Progenitor cell of endocrine pancreas (in vitro differentiated cells): ENCODE results near the gene DIP2C. TPM values are rescaled to one million over a fixed set of nuclear protein-coding genes. Genes with fewer than 3 reads are reported as not detected.

ENCODE experiments used
- DNase-seq: peaks from one replicate; pipeline ENCODE4 v3.0.0; 2021; ENCODE audit warnings: low spot score; ENCODE audit not compliant: unreplicated experiment
- H3K27ac Mint-ChIP-seq: 2 replicates; pipeline ENCODE4 v1.8.0; 2021; ENCODE audit warnings: mild to moderate bottlenecking, moderate library complexity, mixed read lengths
- H3K27me3 Mint-ChIP-seq: 2 replicates; pipeline ENCODE4 v1.8.0; 2021; ENCODE audit warnings: mixed read lengths
- H3K36me3 Mint-ChIP-seq: 2 replicates; pipeline ENCODE4 v1.8.0; 2022; ENCODE audit warnings: mixed read lengths; ENCODE audit not compliant: insufficient read depth
- H3K4me1 Mint-ChIP-seq: 2 replicates; pipeline ENCODE4 v1.8.0; 2021; ENCODE audit warnings: low read depth, mixed read lengths
- H3K4me3 Mint-ChIP-seq: 2 replicates; pipeline ENCODE4 v1.8.0; 2021; ENCODE audit warnings: low read depth, mild to moderate bottlenecking, moderate library complexity, mixed read lengths
- H3K9me3 Mint-ChIP-seq: 2 replicates; pipeline ENCODE4 v1.8.0; 2021; ENCODE audit warnings: low read depth, mixed read lengths
- total RNA-seq: library from RNA; stranded (reverse); gene quantifications from 2 replicates; pipeline ENCODE4 v1.2.1, GENCODE V29; 2021
- TF ChIP-seq, protein P1 (sequence below): fragments of 200-600 bp; sonication (generic); IDR thresholded peaks from one replicate; pipeline ENCODE4 v1.5.0; 2021; ENCODE audit warnings: antibody characterized with exemption, mild to moderate bottlenecking; ENCODE audit not compliant: unreplicated experiment

The DIP2C gene
- total RNA-seq, 1 donor from 2014 or later, result 27.2 TPM

DNA sequence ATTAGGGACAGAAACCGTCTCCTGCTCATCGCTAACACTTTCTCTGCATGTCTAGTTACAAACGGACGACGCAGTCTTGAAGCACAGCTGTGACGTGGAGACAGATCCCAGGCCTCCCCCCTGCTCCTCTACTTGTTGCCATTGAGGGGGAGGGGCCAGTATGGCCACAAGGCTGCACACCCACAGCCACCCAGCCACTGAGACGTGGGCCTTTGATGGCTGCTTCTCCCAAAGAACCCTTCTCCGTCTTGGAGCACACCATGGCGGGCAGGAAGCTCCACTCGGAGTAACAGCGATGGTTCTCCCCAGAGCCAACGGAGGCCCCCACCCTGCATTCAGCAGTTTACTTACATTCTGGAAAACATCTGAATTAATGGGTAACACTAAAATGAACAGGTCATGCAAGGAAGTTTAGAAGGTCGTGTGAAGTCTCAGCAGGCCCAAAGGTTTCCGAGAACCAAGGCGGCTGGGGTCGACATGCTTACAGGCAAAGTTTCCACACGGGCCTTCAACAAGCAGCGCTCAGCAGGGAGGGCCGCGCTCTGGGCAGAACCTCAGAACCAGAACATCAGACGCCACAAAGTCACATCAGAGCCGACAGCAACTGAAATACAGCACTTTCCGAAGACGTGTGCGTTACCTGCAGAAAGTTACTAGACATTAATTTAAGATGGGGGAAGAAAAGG lies 169.6 kb downstream of the DIP2C start:
- Mint-ChIP-seq H3K4me1 (peaks cover 38% of the 10 kb centered on the region), H3K27me3 (no peaks in the 10 kb centered on the region), H3K4me3 (no peak overlapping the region), H3K36me3 (no peaks in the 10 kb centered on the region), H3K9me3 (no peaks in the 10 kb centered on the region), H3K27ac (no peak overlapping the region)
- TF ChIP-seq, protein P1, sequence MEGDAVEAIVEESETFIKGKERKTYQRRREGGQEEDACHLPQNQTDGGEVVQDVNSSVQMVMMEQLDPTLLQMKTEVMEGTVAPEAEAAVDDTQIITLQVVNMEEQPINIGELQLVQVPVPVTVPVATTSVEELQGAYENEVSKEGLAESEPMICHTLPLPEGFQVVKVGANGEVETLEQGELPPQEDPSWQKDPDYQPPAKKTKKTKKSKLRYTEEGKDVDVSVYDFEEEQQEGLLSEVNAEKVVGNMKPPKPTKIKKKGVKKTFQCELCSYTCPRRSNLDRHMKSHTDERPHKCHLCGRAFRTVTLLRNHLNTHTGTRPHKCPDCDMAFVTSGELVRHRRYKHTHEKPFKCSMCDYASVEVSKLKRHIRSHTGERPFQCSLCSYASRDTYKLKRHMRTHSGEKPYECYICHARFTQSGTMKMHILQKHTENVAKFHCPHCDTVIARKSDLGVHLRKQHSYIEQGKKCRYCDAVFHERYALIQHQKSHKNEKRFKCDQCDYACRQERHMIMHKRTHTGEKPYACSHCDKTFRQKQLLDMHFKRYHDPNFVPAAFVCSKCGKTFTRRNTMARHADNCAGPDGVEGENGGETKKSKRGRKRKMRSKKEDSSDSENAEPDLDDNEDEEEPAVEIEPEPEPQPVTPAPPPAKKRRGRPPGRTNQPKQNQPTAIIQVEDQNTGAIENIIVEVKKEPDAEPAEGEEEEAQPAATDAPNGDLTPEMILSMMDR, result no peak
- no peak for DNase-seq

DNA sequence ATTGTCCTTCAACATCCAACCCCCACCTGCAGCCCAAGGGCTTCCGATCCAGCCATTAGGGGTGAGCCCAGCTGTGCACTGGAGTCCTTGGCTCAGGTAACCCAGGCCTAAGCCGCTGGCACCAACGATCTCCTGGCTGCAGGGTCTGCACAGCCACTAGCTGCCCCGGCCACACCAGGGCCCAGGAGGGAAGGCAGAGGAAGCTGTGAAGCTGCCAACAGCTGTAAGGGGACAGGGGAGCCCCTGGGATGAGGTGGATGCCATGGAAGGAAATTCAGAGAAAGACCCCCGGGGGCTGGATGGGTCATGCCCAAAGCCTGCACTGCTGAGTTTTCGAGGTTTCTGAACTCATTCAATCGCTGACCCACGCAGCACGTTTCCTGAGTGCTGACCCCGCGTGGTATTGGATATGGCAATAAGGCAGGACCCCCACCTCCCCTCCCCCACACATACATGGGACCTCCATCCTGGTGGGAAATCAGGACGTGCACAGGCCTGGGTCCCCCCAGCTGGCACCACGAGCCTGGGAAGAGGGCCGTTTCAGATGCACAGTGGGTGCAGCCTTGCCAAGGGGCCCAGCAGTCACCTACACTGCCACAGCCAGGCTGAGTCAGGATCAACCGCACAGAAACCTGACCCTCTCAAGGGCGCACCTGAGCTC lies 170.3 kb downstream of the DIP2C start:
- H3K9me3 Mint-ChIP-seq, result no peaks in the 10 kb centered on the region
- DNase-seq, result no peak
- peaks cover 45% of the 10 kb centered on the region for H3K4me1 Mint-ChIP-seq
- H3K36me3 Mint-ChIP-seq, result no peaks in the 10 kb centered on the region
- TF ChIP-seq, protein P1, result no peak
- H3K4me3 Mint-ChIP-seq, result no peak overlapping the region
- no peak overlapping the region for H3K27ac Mint-ChIP-seq
- H3K27me3 Mint-ChIP-seq, result no peaks in the 10 kb centered on the region

DNA sequence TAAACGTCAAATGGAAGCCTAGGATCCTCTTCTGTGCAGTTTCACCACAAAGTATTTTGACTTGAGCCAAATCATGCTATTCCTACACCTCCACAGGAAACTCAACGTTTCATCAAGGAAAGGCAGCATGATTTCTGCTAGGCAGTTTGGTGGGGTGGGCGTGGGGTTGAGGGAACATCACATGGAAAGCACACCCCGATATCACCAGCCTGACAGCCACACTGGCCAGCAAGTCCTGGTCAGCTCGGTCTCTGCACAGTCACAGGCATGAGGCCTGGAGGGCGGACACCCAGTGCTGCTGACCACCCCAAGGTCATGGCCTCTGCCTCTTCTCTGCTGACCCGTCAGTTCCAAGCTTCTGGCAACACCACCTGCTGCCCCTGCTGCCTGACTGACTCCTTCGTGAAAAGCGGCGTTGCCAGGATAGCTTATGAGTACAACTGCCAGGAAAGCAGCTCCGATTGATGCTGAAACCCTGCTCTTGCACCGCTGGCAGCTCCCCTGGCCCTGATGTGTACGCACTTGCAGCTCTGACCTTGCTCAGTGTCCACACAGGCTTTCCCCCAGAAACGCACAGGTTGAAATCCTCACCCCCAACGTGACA lies 171.5 kb downstream of the DIP2C start:
- no peaks in the 10 kb centered on the region for H3K36me3 Mint-ChIP-seq
- H3K4me3 Mint-ChIP-seq, result no peak overlapping the region
- no peaks in the 10 kb centered on the region for H3K27me3 Mint-ChIP-seq
- peaks cover 57% of the 10 kb centered on the region for H3K4me1 Mint-ChIP-seq
- TF ChIP-seq, protein P1, result no peak
- H3K9me3 Mint-ChIP-seq, result no peaks in the 10 kb centered on the region
- peak overlapping the region; percentile 53 for H3K27ac Mint-ChIP-seq
- no peak for DNase-seq

DNA sequence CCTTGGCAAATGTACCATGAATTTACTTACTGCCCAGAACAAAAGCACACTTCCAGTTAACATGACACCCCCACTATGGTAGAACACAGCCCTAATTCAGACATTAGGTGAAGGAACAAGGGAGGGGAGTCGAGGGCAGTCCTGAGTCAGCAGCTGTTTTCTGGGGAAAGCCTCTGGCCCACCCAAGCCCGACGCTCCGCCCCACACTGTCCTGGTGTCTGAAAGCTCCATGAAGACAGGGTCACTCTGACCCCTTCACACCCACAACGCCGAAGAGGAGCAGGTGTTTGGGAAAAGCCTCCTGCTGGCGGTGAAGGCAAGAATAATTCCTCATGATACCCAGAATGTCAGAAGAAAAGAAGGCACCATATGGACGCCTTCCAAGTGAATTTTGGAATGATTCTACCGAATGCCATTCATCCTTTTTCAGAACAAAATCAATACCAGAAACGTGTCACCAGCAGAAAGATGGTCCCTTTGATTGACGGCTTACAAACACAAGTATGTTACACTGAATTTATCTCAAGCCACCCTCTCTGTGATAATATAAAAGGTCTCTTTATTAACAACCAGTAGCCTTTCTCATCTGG lies 172.1 kb downstream of the DIP2C start:
- Mint-ChIP-seq H3K4me3 (no peak overlapping the region), H3K4me1 (peaks cover 57% of the 10 kb centered on the region), H3K9me3 (no peaks in the 10 kb centered on the region), H3K27ac (peak overlapping the region; percentile 53), H3K36me3 (no peaks in the 10 kb centered on the region), H3K27me3 (no peaks in the 10 kb centered on the region)
- TF ChIP-seq, protein P1, result no peak
- no peak for DNase-seq

DNA sequence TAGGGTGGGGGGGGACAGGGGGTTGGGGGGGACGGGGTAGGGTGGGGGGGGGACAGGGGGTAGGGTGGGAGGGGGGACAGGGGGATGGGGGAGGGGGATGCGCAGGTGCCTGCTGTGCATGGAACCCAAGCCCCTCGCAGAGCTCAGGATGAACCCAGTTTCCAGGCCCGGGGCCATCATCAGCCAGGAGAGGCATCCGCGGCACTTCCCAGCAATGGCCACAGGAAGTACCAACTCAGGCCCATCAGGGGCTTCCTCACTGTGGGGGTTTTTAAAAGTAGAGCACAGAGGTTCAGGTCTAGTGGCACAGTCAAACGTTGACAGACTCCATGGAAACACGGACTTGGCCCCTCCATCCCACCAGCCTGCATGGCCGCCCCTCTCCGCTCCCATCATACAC lies 172.7 kb downstream of the DIP2C start:
- Mint-ChIP-seq H3K36me3 (no peaks in the 10 kb centered on the region), H3K9me3 (no peaks in the 10 kb centered on the region), H3K4me3 (no peak overlapping the region), H3K4me1 (peaks cover 60% of the 10 kb centered on the region), H3K27ac (peak overlapping the region; percentile 53), H3K27me3 (no peaks in the 10 kb centered on the region)
- TF ChIP-seq, protein P1, result no peak
- no peak for DNase-seq
